DOHH2 (cell line): ENCODE measurements around the gene RPTN.

Experiments used
- EZH2phosphoT487 ChIP-seq: fragments of 200-600 bp; sonication (generic); IDR thresholded peaks from 2 replicates; pipeline ENCODE4 v1.6.1; 2017; ENCODE audit warnings: borderline replicate concordance, mild to moderate bottlenecking, antibody characterized with exemption, low read length, moderate library complexity, mixed read lengths
- TF ChIP-seq, protein P1 (sequence below): fragments of 200-600 bp; sonication (generic); IDR thresholded peaks from one replicate; pipeline ENCODE4 v1.5.1; 2014; ENCODE audit warnings: antibody characterized with exemption, mild to moderate bottlenecking, low read depth, low read length; ENCODE audit not compliant: poor library complexity, severe bottlenecking

DNA sequence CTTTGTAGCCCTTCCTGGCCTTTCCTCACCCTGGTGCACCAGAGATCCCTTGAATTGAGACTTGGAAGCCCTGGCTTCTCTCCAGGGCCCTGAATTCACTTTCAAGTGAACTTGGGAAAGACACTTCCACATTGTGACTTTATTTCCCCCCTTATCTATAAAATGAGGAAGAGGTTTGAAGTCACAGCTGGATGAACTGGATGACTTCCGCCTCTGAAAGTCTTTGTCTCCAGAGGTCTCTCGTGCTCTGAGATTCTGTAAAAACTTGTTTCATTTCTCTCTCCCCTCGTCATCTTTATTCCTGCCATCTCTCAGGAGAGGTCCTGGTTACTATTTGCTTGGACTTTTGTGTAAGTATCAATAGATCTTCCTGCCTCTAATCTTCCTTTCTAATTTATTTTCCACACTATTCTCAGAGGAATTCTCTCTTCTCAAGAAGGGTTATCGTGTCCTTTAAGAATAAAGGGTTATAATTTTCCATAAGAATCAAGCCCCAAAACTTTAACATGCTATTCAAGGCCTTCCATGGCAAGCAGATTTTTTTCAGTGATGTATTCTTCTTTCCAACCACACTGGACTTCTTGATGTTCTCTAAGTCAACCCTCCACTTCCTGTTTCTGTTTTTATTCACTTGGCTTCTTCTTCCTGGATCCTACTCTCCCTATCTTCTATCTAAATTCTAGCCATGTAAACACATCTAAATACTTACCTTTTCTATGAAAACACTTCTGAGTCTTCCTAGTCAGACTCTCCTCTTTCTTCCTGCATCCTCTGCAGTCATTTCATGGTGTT is 6.5 kb upstream of the RPTN start:
- TF ChIP-seq, protein P1, sequence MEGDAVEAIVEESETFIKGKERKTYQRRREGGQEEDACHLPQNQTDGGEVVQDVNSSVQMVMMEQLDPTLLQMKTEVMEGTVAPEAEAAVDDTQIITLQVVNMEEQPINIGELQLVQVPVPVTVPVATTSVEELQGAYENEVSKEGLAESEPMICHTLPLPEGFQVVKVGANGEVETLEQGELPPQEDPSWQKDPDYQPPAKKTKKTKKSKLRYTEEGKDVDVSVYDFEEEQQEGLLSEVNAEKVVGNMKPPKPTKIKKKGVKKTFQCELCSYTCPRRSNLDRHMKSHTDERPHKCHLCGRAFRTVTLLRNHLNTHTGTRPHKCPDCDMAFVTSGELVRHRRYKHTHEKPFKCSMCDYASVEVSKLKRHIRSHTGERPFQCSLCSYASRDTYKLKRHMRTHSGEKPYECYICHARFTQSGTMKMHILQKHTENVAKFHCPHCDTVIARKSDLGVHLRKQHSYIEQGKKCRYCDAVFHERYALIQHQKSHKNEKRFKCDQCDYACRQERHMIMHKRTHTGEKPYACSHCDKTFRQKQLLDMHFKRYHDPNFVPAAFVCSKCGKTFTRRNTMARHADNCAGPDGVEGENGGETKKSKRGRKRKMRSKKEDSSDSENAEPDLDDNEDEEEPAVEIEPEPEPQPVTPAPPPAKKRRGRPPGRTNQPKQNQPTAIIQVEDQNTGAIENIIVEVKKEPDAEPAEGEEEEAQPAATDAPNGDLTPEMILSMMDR = no peak
- TF ChIP-seq EZH2phosphoT487 = no peak
